OCI-LY7 (cell line): ENCODE measurements around the gene MPPED2.

Source experiments
- EZH2phosphoT487 ChIP-seq: fragments of 200-600 bp; sonication (generic); IDR thresholded peaks from 2 replicates; pipeline ENCODE4 v1.6.1; 2018; ENCODE audit warnings: low read depth, borderline replicate concordance, mild to moderate bottlenecking, mixed run types, antibody characterized with exemption, low read length, moderate library complexity, mixed read lengths
- TF ChIP-seq, protein P1 (sequence below): fragments of 200-600 bp; sonication (generic); conservative IDR thresholded peaks from 2 replicates; pipeline ENCODE4 v1.5.1; 2014; ENCODE audit warnings: mild to moderate bottlenecking, antibody characterized with exemption, low read length, moderate library complexity, mixed read lengths

DNA sequence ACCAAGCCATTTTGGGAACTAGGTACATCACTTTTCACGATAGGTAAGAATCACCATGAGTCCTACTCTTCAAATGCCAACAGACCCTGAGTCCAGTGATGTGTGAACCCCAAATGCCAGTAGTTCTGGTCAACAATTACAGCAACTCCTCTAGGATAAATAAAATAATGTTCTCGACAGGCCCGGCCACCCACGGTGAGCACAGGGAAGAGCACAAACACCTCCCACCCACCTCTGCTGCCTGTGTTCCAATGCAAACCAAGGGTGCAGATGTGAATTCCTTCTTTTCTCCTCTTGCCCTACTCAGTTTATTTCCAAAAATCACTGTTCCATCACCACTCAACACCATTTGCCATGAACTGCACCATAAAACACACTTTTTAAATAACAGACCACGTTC lies 33.3 kb downstream of the MPPED2 start:
- TF ChIP-seq, protein P1, sequence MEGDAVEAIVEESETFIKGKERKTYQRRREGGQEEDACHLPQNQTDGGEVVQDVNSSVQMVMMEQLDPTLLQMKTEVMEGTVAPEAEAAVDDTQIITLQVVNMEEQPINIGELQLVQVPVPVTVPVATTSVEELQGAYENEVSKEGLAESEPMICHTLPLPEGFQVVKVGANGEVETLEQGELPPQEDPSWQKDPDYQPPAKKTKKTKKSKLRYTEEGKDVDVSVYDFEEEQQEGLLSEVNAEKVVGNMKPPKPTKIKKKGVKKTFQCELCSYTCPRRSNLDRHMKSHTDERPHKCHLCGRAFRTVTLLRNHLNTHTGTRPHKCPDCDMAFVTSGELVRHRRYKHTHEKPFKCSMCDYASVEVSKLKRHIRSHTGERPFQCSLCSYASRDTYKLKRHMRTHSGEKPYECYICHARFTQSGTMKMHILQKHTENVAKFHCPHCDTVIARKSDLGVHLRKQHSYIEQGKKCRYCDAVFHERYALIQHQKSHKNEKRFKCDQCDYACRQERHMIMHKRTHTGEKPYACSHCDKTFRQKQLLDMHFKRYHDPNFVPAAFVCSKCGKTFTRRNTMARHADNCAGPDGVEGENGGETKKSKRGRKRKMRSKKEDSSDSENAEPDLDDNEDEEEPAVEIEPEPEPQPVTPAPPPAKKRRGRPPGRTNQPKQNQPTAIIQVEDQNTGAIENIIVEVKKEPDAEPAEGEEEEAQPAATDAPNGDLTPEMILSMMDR: no peak
- no peak for TF ChIP-seq EZH2phosphoT487
